ENCODE results near the gene BAIAP2. TPM values are rescaled to one million over a fixed set of nuclear protein-coding genes. Genes with fewer than 3 reads are reported as not detected.

Gene BAIAP2
- total and polyA plus RNA-seq, 10 of the 15 experiments (the other 5 are each of a cell fraction or from before 2014, with no cell fraction given), result 0.15 to 1.2 (median 0.46) TPM; not detected in 2

DNA sequence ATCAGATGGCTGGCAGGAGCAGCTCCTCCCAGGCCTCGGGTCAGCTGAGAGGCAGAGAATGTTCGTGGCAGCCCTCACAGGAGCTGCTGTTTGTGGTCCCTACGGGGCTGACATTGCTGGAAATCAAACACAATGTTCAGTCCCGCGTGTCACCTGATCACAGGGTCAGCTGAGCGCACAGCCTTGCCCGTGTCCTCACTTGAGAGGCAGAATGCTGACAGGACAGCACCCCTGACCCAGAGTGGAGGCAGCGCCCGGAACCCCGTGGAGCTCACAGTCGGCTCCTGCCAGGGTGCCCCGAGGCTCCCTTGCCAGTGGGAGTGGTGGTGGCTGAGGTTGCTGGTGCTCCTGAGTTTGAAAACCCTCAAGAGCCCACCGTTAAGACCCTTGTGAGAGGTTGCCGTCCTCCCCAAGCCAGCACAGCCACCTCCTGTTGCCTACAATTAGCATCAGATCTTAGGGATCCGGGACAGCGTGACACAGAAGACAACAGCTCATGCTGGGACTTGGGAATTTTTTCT is 47.0 kb upstream of the BAIAP2 start:
- FAIRE-seq (no peak), DNase-seq (ENCODE audit: low read depth, low spot score) (no peak), ATAC-seq (no peak)
- TF ChIP-seq, protein P1, sequence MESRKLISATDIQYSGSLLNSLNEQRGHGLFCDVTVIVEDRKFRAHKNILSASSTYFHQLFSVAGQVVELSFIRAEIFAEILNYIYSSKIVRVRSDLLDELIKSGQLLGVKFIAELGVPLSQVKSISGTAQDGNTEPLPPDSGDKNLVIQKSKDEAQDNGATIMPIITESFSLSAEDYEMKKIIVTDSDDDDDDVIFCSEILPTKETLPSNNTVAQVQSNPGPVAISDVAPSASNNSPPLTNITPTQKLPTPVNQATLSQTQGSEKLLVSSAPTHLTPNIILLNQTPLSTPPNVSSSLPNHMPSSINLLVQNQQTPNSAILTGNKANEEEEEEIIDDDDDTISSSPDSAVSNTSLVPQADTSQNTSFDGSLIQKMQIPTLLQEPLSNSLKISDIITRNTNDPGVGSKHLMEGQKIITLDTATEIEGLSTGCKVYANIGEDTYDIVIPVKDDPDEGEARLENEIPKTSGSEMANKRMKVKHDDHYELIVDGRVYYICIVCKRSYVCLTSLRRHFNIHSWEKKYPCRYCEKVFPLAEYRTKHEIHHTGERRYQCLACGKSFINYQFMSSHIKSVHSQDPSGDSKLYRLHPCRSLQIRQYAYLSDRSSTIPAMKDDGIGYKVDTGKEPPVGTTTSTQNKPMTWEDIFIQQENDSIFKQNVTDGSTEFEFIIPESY (IDR thresholded peaks at IDR 0.05), result no peak
- TF ChIP-seq TCF3 (IDR thresholded peaks at IDR 0.05; ENCODE audit: borderline replicate concordance, insufficient read depth, low read depth, low read length) (no peak), ZSCAN29 (IDR thresholded peaks at IDR 0.05) (no peak), YBX1 (IDR thresholded peaks at IDR 0.05) (no peak), BHLHE40 (IDR thresholded peaks at IDR 0.05; ENCODE audit: borderline replicate concordance in 1 of 2, low read depth in 2 of 2, low read length in 1 of 2) (no peak), BACH1 (IDR thresholded peaks at IDR 0.05; ENCODE audit: borderline replicate concordance) (no peak), SMAD1 (IDR thresholded peaks at IDR 0.05; ENCODE audit: low read depth, partially characterized antibody) (no peak), TARDBP (IDR thresholded peaks at IDR 0.05; ENCODE audit: borderline replicate concordance) (no peak)
- TF ChIP-seq, protein P2, sequence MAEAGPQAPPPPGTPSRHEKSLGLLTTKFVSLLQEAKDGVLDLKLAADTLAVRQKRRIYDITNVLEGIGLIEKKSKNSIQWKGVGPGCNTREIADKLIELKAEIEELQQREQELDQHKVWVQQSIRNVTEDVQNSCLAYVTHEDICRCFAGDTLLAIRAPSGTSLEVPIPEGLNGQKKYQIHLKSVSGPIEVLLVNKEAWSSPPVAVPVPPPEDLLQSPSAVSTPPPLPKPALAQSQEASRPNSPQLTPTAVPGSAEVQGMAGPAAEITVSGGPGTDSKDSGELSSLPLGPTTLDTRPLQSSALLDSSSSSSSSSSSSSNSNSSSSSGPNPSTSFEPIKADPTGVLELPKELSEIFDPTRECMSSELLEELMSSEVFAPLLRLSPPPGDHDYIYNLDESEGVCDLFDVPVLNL (IDR thresholded peaks at IDR 0.05; ENCODE audit: low read depth, low read length), result no peak
- TF ChIP-seq, protein P3, sequence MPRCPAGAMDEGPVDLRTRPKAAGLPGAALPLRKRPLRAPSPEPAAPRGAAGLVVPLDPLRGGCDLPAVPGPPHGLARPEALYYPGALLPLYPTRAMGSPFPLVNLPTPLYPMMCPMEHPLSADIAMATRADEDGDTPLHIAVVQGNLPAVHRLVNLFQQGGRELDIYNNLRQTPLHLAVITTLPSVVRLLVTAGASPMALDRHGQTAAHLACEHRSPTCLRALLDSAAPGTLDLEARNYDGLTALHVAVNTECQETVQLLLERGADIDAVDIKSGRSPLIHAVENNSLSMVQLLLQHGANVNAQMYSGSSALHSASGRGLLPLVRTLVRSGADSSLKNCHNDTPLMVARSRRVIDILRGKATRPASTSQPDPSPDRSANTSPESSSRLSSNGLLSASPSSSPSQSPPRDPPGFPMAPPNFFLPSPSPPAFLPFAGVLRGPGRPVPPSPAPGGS (IDR thresholded peaks at IDR 0.05; ENCODE audit: borderline replicate concordance, insufficient read depth, low read depth, low read length, poor library complexity, severe bottlenecking), result no peak
- in situ Hi-C loops (cut with MboI) (no loop called here), intact Hi-C loops (cut with micrococcal nuclease; ENCODE audit: unreplicated experiment) (no loop called here)
- H3K27ac ChIP-seq (ENCODE audit: control insufficient read depth, insufficient read depth), result no peak overlapping the region
- no TSS peak for BruUV-seq (replicated peaks)
- no peak overlapping the region for H2AFZ ChIP-seq (ENCODE audit: control insufficient read depth, low read depth, low read length)
- peaks cover 10% of the 10 kb centered on the region for H3K79me2 ChIP-seq (ENCODE audit: control insufficient read depth, insufficient read depth, low read length)
- 41% methylated on average over 16 of the region's 16 CpGs for WGBS (ENCODE audit: insufficient coverage, insufficient replicate concordance, low lambda C conversion rate, missing lambda C conversion rate)
- ChIA-PET CTCF (interaction anchor here (1.1 to 2.0 kb wide), 4 partner anchors 16 to 109 kb away, joined by 3 to 10 read pairs (median 4); no protein-coding TSS in a partner anchor), RAD21 (ENCODE audit: unreplicated experiment) (no interaction called here), POLR2A (no interaction called here), SMC1A (ENCODE audit: uncharacterized antibody, unreplicated experiment) (no interaction called here)
- H4K20me1 ChIP-seq (ENCODE audit: control insufficient read depth, insufficient read depth), result no peaks in the 10 kb centered on the region
- no peak overlapping the region for H3K9ac ChIP-seq (ENCODE audit: control insufficient read depth, insufficient read depth, low read length)
- H3K36me3 ChIP-seq (ENCODE audit: control insufficient read depth in 2 of 2, insufficient read depth in 2 of 2, low read length in 1 of 2), result no peaks in the 10 kb centered on the region
- H3K4me1 ChIP-seq (ENCODE audit: control insufficient read depth, insufficient read depth, low read length), result peaks cover 13% of the 10 kb centered on the region
- no peaks in the 10 kb centered on the region for H3K9me3 ChIP-seq (replicated peaks; ENCODE audit: control insufficient read depth, insufficient read depth, low read length)
- no peaks in the 10 kb centered on the region; a peak in 1 of 4 replicates for H3K27me3 ChIP-seq (replicated peaks in 1 of 2; ENCODE audit: control insufficient read depth in 2 of 2, insufficient read depth in 2 of 2, low read length in 1 of 2)
- H3K4me2 ChIP-seq (ENCODE audit: control insufficient read depth, insufficient read depth), result no peak overlapping the region
- H3K4me3 ChIP-seq, result no peak overlapping the region
